Lower lobe of right lung (tissue), 2 donors: ENCODE measurements around the gene FAM234B. TPM values are rescaled to one million over a fixed set of nuclear protein-coding genes. Genes with fewer than 3 reads are reported as not detected.
A peak's percentile ranks its signal among the peaks of the same experiment; 100 is the strongest.

ENCODE experiments used
- ATAC-seq, 2 donors: fragments of 200-7000 bp; cut with Tn5 transposase; one replicate each; pipeline ENCODE4 v1.9.1; 2020 to 2022; ENCODE audit warnings: mild to moderate bottlenecking in 2 of 2, moderate library complexity in 2 of 2
- DNase-seq: peaks from one replicate; pipeline ENCODE4 v3.0.0-alpha.2; 2020
- H3K27ac ChIP-seq: fragments of 200-600 bp; one replicate; pipeline ENCODE4 v1.8.0; 2022
- H3K27me3 ChIP-seq: fragments of 200-600 bp; one replicate; pipeline ENCODE4 v1.8.0; 2022; ENCODE audit warnings: low read depth
- H3K36me3 ChIP-seq: fragments of 200-600 bp; one replicate; pipeline ENCODE4 v1.8.0; 2022; ENCODE audit warnings: mild to moderate bottlenecking
- H3K4me1 ChIP-seq: fragments of 200-600 bp; one replicate; pipeline ENCODE4 v1.8.0; 2022
- H3K4me3 ChIP-seq: fragments of 200-600 bp; one replicate; pipeline ENCODE4 v1.8.0; 2022; ENCODE audit warnings: mild to moderate bottlenecking
- H3K9me3 ChIP-seq: fragments of 200-600 bp; one replicate; pipeline ENCODE4 v1.8.0; 2022
- CTCF ChIP-seq: fragments of 200-600 bp; IDR thresholded peaks from one replicate; pipeline ENCODE4 v1.8.0; 2022; ENCODE audit warnings: antibody characterized with exemption, mild to moderate bottlenecking
- intact Hi-C: fragments of 100-400 bp; cut with DNase I; formaldehyde crosslinking; loops from one replicate; pipeline ENCODE4 v1.11.0; 2022
- total RNA-seq: library from RNA; stranded (reverse); fragmentation: NEBNext Ultra II Directional; extraction: Animal tissue kit (Norgen Biotek cat#: 25700); gene quantifications from one replicate; pipeline ENCODE4 v1.2.1, GENCODE V29; 2021
- donor health status: DM: no; HTN: yes; CAD: no; lungs with severe emphysema.

The FAM234B gene
- total RNA-seq, 1 donor from 2014 or later = 7.5 TPM

GRCh38 chr12:13121568-13121967, 77.4 kb downstream of the FAM234B start:
- no peak overlapping the region for H3K27ac ChIP-seq
- no peak for DNase-seq
- no peak for TF ChIP-seq CTCF
- no peak for ATAC-seq
- intact Hi-C loops = no loop called here
- H3K9me3 ChIP-seq = no peaks in the 10 kb centered on the region
- no peaks in the 10 kb centered on the region for H3K36me3 ChIP-seq
- H3K4me1 ChIP-seq = peaks cover 5% of the 10 kb centered on the region
- no peaks in the 10 kb centered on the region for H3K27me3 ChIP-seq
- H3K4me3 ChIP-seq = no peak overlapping the region

GRCh38 chr12:13124656-13125505, 80.7 kb downstream of the FAM234B start:
- Histone ChIP-seq H3K4me1 (no peaks in the 10 kb centered on the region), H3K9me3 (no peaks in the 10 kb centered on the region), H3K27ac (no peak overlapping the region), H3K36me3 (no peaks in the 10 kb centered on the region), H3K4me3 (no peak overlapping the region), H3K27me3 (no peaks in the 10 kb centered on the region)
- no peak for ATAC-seq
- intact Hi-C loops = no loop called here
- TF ChIP-seq CTCF = no peak
- no peak for DNase-seq

GRCh38 chr12:13125996-13126395, 81.8 kb downstream of the FAM234B start:
- intact Hi-C loops = no loop called here
- H3K36me3 ChIP-seq = no peaks in the 10 kb centered on the region
- H3K9me3 ChIP-seq = no peaks in the 10 kb centered on the region
- no peak overlapping the region for H3K27ac ChIP-seq
- no peak overlapping the region for H3K4me3 ChIP-seq
- no peaks in the 10 kb centered on the region for H3K4me1 ChIP-seq
- TF ChIP-seq CTCF = no peak
- DNase-seq = no peak
- H3K27me3 ChIP-seq = no peaks in the 10 kb centered on the region
- ATAC-seq = no peak

GRCh38 chr12:13126494-13126893, 82.3 kb downstream of the FAM234B start:
- H3K9me3 ChIP-seq = no peaks in the 10 kb centered on the region
- no peaks in the 10 kb centered on the region for H3K4me1 ChIP-seq
- TF ChIP-seq CTCF = no peak
- H3K27me3 ChIP-seq = no peaks in the 10 kb centered on the region
- H3K4me3 ChIP-seq = no peak overlapping the region
- no peak for DNase-seq
- no peak overlapping the region for H3K27ac ChIP-seq
- no peaks in the 10 kb centered on the region for H3K36me3 ChIP-seq
- no peak for ATAC-seq
- intact Hi-C loops = no loop called here

- Histone ChIP-seq H3K4me1 (no peaks in the 10 kb centered on the region), H3K4me3 (no peak overlapping the region), H3K36me3 (no peaks in the 10 kb centered on the region), H3K27ac (no peak overlapping the region), H3K27me3 (no peaks in the 10 kb centered on the region), H3K9me3 (no peaks in the 10 kb centered on the region)
- ATAC-seq (peak in 1 of 2 donors; percentile 72), DNase-seq (no peak)
- no peak for TF ChIP-seq CTCF
- intact Hi-C loops = no loop called here
Observed at GRCh38 chr12:13127444-13127843, 83.3 kb downstream of the FAM234B start.
